ENCODE data around the gene SYT3.
A peak's percentile ranks its signal among the peaks of the same experiment; 100 is the strongest.

SYT3 gene

DNA sequence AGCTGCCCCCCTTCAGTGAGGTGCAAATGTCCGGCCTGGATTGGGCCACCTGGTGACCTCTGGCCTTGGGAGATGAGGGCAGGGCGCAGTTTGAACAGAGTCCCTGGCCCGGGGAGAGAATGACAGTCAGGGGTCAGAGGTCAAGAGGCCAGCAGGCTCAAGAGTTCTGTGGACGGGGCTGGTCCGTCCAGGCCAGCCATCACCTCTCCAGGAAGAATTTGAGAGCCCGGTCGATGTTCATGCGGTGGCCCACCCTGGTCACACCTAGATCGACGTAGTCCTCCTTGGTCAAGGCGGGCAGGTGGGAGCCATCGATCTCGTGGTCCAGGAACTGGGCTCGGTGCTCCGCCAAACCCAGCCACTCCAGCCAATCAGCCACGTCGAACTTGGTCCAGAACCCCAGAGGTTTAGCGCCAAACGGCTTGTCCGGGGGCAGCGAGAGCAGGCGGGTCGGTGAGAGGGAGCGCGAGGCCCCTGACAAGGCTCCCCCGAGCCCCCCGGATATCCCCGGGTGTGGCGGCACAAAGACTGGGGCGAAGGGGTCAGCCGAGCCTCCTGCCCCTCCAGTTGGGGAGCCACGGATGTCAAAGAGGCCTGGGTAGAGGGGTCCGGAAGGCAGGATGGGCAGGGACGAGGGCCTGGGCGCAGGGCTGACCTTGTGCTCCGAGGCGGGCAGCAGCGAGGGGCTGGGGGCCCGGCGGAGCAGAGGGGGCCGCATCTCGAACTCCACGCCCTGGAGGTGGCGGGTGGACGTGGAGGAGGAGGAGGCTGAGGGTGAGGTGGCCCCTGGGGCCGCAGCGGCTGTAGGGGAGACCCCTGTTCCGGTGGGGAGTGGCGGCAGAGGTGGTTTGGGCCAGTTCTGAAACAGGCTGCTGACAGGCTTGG is 22.3 kb upstream of the SYT3 start:
- no peak for DNase-seq (ENCODE audit: low read depth)

GRCh38 chr19:50661023-50661422 is 21.3 kb upstream of the SYT3 start:
- no peak for DNase-seq (ENCODE audit: low read depth)

DNA sequence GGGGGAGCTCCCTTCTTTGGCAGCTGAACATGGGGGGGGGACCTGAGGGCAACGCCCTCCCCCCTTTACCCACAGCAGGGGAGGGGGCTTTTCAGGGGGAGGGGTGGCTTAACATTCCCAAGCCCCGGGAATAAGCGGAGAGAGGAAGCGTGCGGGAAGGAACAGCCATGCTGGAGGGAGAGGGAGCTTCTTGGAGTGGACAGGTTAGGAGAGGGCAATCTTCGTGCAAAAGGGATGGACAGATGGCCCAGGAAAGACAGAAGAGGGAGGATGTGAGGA is 20.3 kb upstream of the SYT3 start:
- DNase-seq (ENCODE audit: low read depth) = no peak

DNA sequence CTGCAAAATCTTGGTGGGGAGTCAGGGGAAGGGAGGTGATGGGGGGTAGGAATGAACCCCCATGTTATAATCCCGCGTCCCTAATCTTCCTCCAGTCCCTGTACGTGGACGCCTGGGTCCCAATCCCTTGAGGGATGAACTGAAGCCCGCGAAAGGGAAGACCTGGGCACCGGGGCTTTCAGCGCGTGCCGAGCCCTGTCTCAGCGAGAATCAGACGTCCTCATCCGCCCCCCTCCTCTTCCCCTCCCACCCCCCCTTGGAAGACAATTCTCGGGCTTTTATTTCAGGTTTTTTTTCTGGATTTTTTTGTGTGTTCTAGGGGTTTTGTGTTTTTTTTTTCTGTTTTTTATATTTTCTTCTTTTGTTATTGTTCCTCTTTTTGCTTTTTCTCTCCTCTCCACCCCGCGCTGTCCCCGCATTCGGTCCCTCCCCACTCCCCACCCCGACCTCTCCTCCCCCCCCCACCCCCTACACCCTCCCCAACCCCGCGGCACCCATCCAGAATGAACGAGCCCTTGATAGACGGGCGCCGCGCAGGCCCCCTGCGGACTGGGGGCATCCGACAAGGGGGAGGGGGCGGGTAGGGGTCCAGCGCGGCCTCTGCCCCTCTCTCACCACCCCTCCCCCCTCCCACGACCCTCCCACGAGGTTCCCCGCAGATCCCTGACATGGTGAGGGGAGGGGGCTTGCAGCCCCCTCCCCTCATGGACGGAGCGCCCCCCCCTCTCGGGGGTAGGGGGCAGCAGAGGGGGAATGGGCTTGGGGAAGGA is 19.8 kb upstream of the SYT3 start:
- DNase-seq (ENCODE audit: low read depth) = no peak

- DNase-seq (ENCODE audit: low read depth) = peak; percentile 30
These were observed 19.0 kb upstream of the SYT3 start for GRCh38 chr19:50658441-50659317.

- DNase-seq (ENCODE audit: low read depth) = peak; percentile 57
These were observed 18.2 kb upstream of the SYT3 start for GRCh38 chr19:50657712-50658440.

GRCh38 chr19:50657222-50657669 is 17.6 kb upstream of the SYT3 start:
- no peak for DNase-seq (ENCODE audit: low read depth)

DNA sequence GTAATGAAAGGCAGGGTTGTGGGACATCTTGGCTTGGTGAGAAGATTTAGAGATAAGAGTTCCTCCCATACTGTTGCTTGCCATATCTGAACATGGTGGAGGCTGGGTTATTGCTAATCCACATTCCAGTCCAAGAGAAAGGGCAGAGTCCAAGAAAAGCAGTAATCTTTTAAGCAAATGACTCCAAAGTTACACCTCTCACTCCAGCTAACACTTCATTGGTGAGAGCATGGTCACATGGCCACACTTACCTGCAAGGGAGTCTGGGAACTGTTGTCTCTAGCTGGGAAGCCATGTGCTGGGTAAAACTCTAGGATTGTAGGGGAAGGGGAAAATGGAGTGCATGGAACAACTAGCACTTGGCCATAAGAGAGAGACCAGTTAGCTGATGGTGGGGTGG is 15.2 kb upstream of the SYT3 start:
- no peak for DNase-seq (ENCODE audit: low read depth)

DNA sequence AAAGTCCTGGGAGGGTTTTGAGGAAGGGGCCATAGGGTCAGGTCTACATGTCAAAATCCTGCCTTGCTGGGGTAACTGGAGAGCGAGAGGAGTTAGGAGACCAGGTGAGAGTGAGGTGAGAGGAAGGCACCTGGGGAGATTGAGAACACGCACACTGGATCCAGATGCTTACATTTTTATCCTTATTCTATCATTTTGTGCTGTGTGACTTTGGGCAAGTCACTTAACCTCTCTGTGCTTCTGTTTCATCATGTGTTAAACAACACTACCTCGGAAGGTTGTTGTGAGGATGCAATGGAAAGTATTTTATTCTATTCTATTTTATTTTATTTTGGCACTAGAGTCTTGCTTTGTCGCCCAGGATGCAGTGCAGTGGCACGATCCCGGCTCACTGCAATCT is 13.0 kb upstream of the SYT3 start:
- no peak for DNase-seq (ENCODE audit: low read depth)

DNA sequence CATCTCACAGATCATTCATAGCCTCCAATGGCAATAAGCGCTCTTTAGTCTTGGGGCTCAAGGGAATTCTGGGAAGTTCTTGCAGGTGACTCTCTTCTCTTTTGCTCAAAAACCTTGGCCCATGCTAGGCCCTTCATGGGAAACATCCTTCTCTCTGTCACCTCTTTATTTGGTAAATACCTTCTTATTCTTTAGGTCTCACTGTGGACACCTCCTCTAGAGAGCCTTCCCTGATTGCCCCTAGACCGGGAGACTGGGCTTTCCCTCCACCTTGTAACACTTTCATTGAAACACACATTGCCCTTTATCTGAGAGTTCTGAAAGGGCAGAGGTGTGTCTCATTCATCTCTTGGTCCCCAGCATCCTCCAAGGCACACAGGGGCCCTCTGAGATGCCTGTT is 11.5 kb upstream of the SYT3 start:
- DNase-seq (ENCODE audit: low read depth) = no peak

DNA sequence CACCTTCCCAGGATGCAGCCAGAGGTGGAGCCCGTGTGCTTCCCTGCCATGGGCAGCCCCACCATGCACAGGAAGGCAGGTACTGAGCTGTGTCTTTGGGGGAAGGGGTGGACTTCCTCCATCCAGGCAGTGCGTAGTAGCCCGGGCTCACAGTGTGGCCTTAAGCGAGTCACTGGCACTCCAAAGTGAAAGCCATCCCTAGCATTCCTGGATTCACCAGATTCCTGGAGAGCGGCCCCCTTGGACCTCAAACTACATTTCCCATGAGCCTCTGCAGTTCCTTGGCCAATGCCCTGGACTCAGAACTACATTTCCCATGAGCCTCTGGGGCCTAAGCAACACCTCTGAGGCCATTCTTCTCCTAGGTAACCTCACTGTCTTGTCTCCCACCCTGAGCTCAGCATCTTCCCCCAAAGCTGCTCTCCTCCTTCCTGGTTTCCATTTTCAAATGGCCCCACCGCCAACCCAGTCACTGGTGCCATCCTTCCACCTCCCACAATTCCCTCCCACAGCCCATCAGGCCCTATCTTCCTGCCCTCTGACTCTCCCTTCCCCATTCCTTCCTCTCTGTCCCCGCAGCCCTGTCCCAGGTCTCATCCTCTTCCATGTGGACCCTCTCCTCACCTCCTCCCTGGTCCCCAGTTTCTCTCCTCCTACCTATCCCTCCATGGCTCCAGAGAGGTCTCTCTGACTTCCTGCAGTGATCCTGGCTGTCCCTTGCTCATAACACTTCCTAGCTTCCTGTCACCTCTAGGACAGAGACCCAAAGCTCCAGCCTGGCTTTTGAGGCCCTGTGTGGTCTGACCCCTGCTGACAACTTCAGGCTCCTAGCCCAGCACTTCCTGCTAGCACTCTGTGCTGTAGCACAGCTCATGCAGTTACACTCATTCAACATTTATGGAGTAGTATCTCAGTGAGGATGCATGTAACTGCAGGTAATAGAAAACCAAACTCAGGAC is 10.0 kb upstream of the SYT3 start, which contains the start of gene C19orf81:
C19orf81 (plus strand) TSS at position 13 of the 959 bp plus-strand sequence; CDS start at position 13, 0 bp downstream.
- DNase-seq (ENCODE audit: low read depth) = no peak

DNA sequence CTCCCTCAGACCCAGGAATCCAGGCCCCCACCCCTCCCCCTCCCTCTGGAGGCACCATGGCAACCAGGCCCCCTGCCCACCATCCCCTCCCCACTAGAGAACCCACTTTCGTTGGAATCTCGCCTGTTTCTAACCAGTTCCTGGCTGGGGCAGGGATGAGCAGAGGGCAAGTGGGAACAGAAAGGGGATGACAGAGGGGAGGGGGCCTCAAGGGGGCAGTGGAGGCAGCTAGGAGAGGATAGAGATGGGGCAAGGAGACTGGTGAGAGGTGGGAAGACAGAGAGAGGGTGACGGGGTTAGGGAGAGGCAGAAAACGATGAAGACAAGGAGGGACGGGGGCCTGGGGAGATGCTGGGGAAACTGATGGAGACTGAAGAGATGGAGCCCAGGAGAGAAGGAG is 9.0 kb upstream of the SYT3 start:
- no peak for DNase-seq (ENCODE audit: low read depth)

GRCh38 chr19:50647879-50648615 is 8.4 kb upstream of the SYT3 start:
- no peak for DNase-seq (ENCODE audit: low read depth)

DNA sequence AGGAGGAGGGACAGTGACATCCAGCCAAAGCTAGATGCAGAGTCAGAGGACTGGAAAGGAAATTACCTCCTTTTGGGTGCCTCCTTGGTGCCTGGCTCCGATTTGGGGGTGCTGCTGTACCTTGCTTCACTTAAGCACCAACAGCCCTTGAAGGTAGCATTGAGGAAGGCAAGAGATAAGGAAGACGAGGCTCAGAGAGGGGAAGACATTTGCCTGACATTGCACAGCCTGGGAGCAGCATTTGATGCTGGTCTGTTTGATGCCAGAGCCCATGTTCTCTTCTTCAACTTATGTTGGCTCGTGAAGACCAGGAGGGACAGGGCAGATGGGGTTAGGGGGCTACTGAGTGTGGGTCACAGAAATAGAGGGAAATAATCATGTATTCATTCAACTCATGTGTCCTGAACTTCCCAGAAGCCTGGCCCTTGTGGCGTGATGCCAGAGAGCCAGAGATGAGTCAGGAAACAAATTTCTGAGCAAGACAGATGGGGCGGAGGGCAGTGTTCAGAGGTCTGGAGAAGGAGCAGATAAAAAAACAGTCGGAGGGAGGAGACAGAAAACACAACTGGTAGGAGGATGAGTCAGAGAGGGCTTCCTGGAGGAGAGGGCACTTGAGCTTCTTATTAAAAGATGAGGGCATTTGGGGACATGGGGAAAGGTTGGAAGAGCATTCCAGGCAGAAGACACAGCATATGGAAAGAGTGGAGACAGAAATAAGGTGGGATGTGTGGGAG is 6.6 kb upstream of the SYT3 start:
- no peak for DNase-seq (ENCODE audit: low read depth)

DNA sequence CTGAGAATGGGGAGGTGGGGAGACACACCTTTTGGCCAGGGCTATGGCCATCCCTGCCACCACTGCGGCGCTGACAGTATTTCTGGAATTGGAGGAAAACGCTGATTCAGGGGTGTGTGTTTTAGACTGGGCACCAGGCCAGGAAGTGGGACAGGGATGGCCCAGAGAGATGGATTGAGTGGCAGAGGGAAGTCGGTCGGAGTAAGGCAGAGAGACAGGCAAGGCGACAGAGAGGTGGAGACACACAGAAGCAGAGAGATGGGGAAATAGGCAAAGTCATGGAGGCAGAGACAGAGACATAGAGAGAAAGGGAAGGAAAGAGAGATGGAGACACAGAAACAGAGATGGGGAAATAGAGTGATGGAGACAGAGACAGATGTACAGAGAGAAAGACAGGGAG is 5.4 kb upstream of the SYT3 start:
- DNase-seq (ENCODE audit: low read depth) = no peak

GRCh38 chr19:50644315-50644915 is 4.7 kb upstream of the SYT3 start:
- DNase-seq (ENCODE audit: low read depth) = no peak

DNA sequence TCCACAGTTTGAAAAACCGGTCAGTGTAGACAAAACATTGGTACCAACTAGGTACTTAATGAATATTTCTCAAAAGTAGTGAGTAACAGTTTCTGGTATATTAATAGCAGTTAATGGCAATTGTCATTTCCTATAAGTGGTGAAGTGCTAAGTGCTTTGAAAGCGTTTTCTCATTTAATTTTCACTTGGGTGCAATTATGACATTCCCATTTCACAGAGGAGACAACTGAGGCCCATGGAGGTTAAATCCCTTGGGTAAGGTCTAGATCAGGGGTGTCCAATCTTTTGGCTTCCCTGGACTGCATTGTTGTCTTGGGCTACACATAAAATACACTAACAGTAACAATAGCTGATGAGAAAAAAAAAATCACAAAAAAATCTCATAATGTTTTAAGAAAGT is 687 bp upstream of the SYT3 start:
- DNase-seq (ENCODE audit: low read depth) = no peak

DNA sequence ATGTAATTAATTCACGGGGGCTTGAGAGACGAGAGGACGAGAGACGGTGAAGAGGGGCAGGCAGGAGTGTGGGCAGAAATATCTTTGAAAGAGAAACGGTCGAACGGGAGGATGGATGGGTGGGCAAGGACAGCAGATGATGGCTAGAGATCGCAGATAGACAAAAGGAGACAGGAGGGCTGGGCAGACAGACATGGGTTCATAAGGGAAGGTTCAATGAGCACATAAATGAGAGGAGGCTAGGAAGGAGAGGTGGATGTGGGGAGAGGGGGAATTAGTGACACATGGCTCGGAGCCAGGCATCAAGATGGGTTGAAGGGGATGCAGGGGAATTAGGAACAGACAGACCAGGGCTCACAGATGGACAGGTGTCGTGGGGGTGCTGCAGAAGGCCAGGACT is 1.1 kb downstream of the SYT3 start:
- DNase-seq (ENCODE audit: low read depth) = no peak

Data from stimulated activated CD8-positive, alpha-beta memory T cell treated with anti-CD3 and anti-CD28 coated beads, Interleukin-12 subunit alpha, Interleukin-12 subunit beta, amount 100 ng/mL, for 1 hour (primary cell).